Stimulated activated CD4-positive, alpha-beta T cell treated with anti-CD3 and anti-CD28 coated beads, Interleukin-12 subunit alpha, Interleukin-12 subunit beta, amount 100 ng/mL, for 4 hours (primary cell): ENCODE data around the gene LYRM9.
"Not testable (repeated sequence)": the region's sequence is repeated elsewhere in the genome, so short reads cannot be mapped to it uniquely, and the experiment has no call there.

ENCODE experiments used
- DNase-seq: peaks from one replicate; pipeline ENCODE4 v3.0.0-alpha.2; 2020

The LYRM9 gene

DNA sequence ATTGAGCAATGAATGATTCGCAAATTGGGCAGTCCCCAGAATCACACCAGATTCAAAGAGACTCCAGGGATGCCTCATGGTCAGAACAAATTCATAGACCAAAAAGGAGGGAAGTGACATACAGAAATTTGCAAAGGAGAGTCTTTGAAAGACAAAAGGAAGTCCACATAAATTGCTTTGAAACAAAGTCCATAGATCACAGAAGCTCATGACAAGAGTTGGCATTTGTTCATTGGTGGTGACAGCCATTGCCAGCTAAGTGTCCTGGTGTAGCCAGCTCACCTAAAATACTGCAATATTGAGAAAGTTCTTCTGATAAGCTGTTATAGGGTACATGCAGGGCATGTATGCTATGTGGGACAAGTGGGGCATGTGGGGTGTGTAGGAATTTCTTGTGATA is 55.4 kb downstream of the LYRM9 start:
- not testable (repeated sequence) for DNase-seq

DNA sequence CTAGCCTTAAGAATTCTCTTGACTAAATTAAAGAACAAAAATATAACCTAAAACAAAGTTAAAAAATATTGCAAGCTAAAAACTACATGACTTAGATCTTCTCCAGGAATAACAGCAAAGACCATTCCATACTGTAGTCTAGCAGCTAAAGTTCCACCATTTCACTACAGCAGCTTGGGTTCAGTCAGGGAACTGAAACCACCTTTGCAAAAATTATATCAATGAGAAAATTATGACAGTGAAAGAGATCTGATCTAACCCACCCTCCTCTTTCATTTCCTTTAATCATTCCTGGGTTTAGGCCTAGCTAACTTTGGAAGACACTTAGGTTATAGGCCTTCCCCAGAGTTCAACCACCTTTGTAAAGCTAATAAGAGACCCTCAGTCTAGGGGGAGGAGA is 56.5 kb downstream of the LYRM9 start:
- no peak for DNase-seq

DNA sequence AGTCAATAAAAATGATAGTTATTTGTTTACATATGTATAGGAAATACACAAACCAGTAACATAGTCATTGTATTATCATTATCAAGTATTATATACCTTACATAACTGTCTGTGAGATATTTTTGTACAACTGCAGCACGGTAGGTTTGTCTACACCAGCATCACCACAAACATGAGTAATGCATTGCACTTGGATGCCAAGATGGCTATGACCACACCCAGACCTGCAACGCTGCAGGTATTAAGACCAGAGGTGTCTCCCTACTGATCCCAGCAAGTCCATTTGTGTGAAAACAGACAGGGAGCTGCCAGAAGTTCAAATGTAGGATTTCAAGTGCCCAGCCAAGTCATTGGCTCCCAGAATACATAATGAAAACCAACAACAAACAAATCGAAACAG is 58.6 kb downstream of the LYRM9 start:
- DNase-seq, result no peak

DNA sequence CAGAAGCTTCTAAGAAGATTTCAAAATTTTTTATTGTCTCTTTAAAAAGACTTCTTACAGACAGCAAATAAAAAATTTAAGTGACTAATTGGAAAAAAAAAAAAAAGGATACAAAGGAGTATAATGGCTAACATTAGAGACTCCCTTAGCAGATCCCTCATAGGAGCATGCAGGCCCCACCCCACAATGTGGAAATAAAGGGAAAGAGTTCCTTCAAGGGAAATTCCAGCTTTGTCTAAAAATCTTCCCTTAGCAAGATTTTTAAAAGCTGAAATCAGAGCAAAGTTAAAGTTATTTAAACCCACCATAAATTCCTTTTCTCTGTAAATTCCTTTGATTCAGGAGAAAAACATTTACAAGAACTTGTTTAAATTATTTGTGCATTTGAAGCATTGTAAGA is 60.3 kb downstream of the LYRM9 start:
- no peak for DNase-seq

DNA sequence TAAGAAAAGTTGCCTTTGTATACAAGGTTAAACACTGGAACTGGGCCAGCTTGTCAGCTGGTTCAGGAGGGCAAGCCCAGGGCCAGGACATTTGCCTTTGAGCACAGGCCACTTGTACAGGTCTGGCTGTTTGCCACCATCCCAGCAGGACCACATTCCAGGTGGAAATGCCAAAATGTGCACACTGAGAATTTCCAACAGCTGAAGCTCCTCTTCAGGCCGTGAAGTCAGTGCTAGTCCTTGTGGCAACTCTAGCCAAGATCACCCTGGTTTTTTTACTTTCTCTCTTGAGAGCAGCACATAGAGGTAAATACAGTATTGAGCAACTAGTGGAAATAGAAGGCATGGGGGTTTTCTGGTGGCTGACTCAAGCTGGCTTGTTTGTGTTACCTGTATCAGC is 63.3 kb downstream of the LYRM9 start:
- not testable (repeated sequence) for DNase-seq

DNA sequence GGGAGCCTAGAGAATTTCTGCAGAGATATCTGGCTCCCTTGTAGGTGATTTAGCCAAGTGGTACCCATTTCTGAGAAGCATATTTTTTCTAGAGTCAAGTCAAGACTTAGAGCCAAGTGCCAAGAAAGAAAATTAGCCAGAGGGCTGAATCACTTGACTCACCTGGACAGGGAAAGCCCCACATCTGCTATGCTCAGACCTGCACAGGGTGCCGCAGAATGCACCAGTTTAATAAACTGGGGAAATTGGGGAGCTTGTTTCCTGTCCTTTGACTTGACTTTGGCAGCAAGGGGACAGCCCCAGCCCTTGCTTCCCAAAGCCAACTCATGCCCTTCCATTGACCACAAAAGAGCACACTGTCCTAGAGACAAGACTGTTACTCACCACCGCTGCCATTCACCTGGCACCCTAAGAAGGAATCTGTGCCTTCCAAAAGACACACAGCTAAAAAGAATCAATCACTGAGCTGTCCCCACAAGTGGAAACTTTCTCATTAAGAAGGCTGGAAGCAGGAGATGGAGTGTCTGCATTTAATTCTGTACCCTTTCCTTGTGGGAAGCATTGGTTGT is 63.9 kb downstream of the LYRM9 start:
- DNase-seq, result not testable (repeated sequence)
